ENCODE results near the gene PLAC9. TPM values are rescaled to one million over a fixed set of nuclear protein-coding genes. Genes with fewer than 3 reads are reported as not detected.
A peak's percentile ranks its signal among the peaks of the same experiment; 100 is the strongest.

Gene PLAC9
- total and polyA plus RNA-seq, 7 experiments from 2014 or later = not detected

- H3K36me3 Mint-ChIP-seq = peaks cover 6 to 15% (median 10%) of the 10 kb centered on the region in 5 donors
Measured at GRCh38 chr10:80170641-80171040, 38.1 kb downstream of the PLAC9 start.

DNA sequence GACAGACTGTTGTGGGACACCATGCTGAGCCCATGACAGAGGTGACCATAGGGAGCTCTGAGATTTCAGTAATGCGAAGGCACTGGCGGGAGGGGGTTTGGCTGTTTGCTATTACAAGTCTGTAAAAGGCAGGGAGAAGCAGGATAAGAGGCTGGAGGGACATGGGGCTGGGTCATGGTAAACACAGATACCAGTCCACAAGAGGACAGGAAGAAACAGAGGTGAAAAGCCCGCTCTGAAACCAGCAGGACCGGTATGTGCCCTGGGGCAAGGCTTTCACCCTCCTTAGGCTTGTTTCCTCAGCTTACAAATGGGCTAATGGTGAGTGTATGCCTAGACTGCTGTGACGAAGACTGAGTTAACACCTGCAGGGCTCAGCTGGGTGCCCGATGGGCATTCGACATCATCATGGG, 38.7 kb downstream of the PLAC9 start:
- no peak for ATAC-seq
- H3K4me1 Mint-ChIP-seq = peaks cover 17 to 42% (median 19%) of the 10 kb centered on the region in 7 donors
- peaks cover under 1 to 9% (median 6%) of the 10 kb centered on the region in 5 donors for H3K36me3 Mint-ChIP-seq
- H3K4me3 Mint-ChIP-seq = no peak overlapping the region
- H3K4me1 ChIP-seq (ENCODE audit: control insufficient read depth in 2 of 2, insufficient read depth in 2 of 2, low read length in 2 of 2) = peaks cover 0 to 10% of the 10 kb centered on the region in 2 donors
- no peak for DNase-seq
- H3K27me3 ChIP-seq (ENCODE audit: control insufficient read depth in 2 of 2, insufficient read depth in 2 of 2, low read length in 2 of 2) = no peaks in the 10 kb centered on the region
- H3K36me3 ChIP-seq (ENCODE audit: control insufficient read depth in 2 of 3, insufficient read depth in 3 of 3, low read length in 3 of 3) = peaks cover 4 to 81% (median 8%) of the 10 kb centered on the region in 3 experiments
- no peaks in the 10 kb centered on the region for H3K27me3 Mint-ChIP-seq
- intact Hi-C loops (cut with micrococcal nuclease) = no loop called here
- H3K27ac ChIP-seq (ENCODE audit: low read depth, low read length) = peak overlapping the region; percentile 44
- H3K4me3 ChIP-seq (ENCODE audit: low read length) = no peak overlapping the region
- POLR2A ChIA-PET = interaction anchor here (0.8 to 0.9 kb wide), 2 partner anchors 32 to 34 kb away, joined by 3 read pairs; partner anchors contain the start of gene ANXA11
- no peaks in the 10 kb centered on the region for H3K9me3 ChIP-seq (ENCODE audit: control insufficient read depth in 2 of 3, low read length in 3 of 3)
- CTCF ChIA-PET = no interaction called here
- H3K9me3 Mint-ChIP-seq = no peaks in the 10 kb centered on the region
- peak overlapping the region in 8 of 9 donors; percentile 37 to 87 (median 68) for H3K27ac Mint-ChIP-seq

More at GRCh38 chr10:80170641-80171040, 38.1 kb downstream of the PLAC9 start:
- Histone ChIP-seq H3K4me3 (ENCODE audit: low read length) (no peak overlapping the region), H3K4me1 (ENCODE audit: control insufficient read depth in 2 of 2, insufficient read depth in 2 of 2, low read length in 2 of 2) (peaks cover 0 to 10% of the 10 kb centered on the region in 2 donors), H3K9me3 (ENCODE audit: control insufficient read depth in 2 of 3, low read length in 3 of 3) (no peaks in the 10 kb centered on the region), H3K27me3 (ENCODE audit: control insufficient read depth in 2 of 2, insufficient read depth in 2 of 2, low read length in 2 of 2) (no peaks in the 10 kb centered on the region), H3K27ac (ENCODE audit: low read depth, low read length) (peak overlapping the region; percentile 44), H3K36me3 (ENCODE audit: control insufficient read depth in 2 of 3, insufficient read depth in 3 of 3, low read length in 3 of 3) (peaks cover 8 to 87% (median 9%) of the 10 kb centered on the region in 3 experiments)
- intact Hi-C loops (cut with micrococcal nuclease) = no loop called here
- H3K4me3 Mint-ChIP-seq = no peak overlapping the region
- H3K27me3 Mint-ChIP-seq = no peaks in the 10 kb centered on the region
- peaks cover 13 to 38% (median 19%) of the 10 kb centered on the region in 7 donors for H3K4me1 Mint-ChIP-seq
- POLR2A ChIA-PET = interaction anchor here (0.9 kb wide), 1 partner anchor 35 kb away, joined by 3 read pairs; the partner anchor contains the start of gene ANXA11
- H3K9me3 Mint-ChIP-seq = no peaks in the 10 kb centered on the region
- no peak for DNase-seq
- ATAC-seq = no peak
- peak overlapping the region in 6 of 9 donors; percentile 37 to 83 (median 73) for H3K27ac Mint-ChIP-seq
- CTCF ChIA-PET = no interaction called here

DNA sequence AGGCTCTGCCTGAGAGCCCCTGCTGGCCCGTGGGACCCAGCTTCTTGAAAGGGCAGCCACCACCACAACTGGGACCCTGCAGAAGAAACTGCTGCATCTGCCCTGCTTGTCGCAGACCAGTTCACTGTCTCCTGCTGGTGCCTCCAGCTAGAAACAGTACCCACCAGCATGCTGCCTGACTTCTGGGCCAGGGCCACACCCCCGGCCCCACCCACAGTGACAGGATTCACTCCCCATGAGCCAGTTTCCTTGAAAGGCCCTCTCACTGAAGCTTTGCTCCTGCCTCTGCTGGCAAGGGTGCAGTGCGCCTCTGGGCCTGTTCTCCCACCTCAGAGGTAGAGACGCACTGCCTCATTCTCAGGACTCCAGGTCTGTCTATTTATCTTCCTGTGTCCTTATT, 40.4 kb downstream of the PLAC9 start:
- Histone ChIP-seq H3K36me3 (ENCODE audit: control insufficient read depth in 2 of 3, insufficient read depth in 3 of 3, low read length in 3 of 3) (peaks cover 4 to 65% (median 8%) of the 10 kb centered on the region in 3 experiments), H3K27me3 (ENCODE audit: control insufficient read depth in 2 of 2, insufficient read depth in 2 of 2, low read length in 2 of 2) (no peaks in the 10 kb centered on the region), H3K9me3 (ENCODE audit: control insufficient read depth in 2 of 3, low read length in 3 of 3) (no peaks in the 10 kb centered on the region), H3K4me3 (ENCODE audit: low read length) (no peak overlapping the region), H3K27ac (ENCODE audit: low read depth, low read length) (peak overlapping the region; percentile 20), H3K4me1 (ENCODE audit: control insufficient read depth in 2 of 2, insufficient read depth in 2 of 2, low read length in 2 of 2) (peaks cover 0 to 14% of the 10 kb centered on the region in 2 donors)
- H3K4me3 Mint-ChIP-seq = no peak overlapping the region
- POLR2A ChIA-PET = no interaction called here
- DNase-seq = no peak
- H3K9me3 Mint-ChIP-seq = no peaks in the 10 kb centered on the region
- CTCF ChIA-PET = no interaction called here
- intact Hi-C loops (cut with micrococcal nuclease) = no loop called here
- H3K4me1 Mint-ChIP-seq = peaks cover 19 to 59% (median 33%) of the 10 kb centered on the region in 7 donors
- no peak for ATAC-seq
- H3K27ac Mint-ChIP-seq = peak overlapping the region in 8 of 9 donors; percentile 54 to 91 (median 60)
- H3K36me3 Mint-ChIP-seq = peaks cover 0 to 7% (median 4%) of the 10 kb centered on the region in 5 donors
- H3K27me3 Mint-ChIP-seq = no peaks in the 10 kb centered on the region

- ATAC-seq (no peak), DNase-seq (no peak)
- Histone ChIP-seq H3K27me3 (ENCODE audit: control insufficient read depth in 2 of 2, insufficient read depth in 2 of 2, low read length in 2 of 2) (no peaks in the 10 kb centered on the region), H3K4me1 (ENCODE audit: control insufficient read depth in 2 of 2, insufficient read depth in 2 of 2, low read length in 2 of 2) (peaks cover 0 to 14% of the 10 kb centered on the region in 2 donors), H3K27ac (ENCODE audit: low read depth, low read length) (peak overlapping the region; percentile 20), H3K36me3 (ENCODE audit: control insufficient read depth in 2 of 3, insufficient read depth in 3 of 3, low read length in 3 of 3) (peaks cover 4 to 59% (median 8%) of the 10 kb centered on the region in 3 experiments), H3K9me3 (ENCODE audit: control insufficient read depth in 2 of 3, low read length in 3 of 3) (no peaks in the 10 kb centered on the region), H3K4me3 (ENCODE audit: low read length) (no peak overlapping the region)
- peaks cover 0 to 9% (median 4%) of the 10 kb centered on the region in 5 donors for H3K36me3 Mint-ChIP-seq
- peaks cover 24 to 64% (median 38%) of the 10 kb centered on the region in 7 donors for H3K4me1 Mint-ChIP-seq
- ChIA-PET POLR2A (interaction anchor here (0.8 kb wide), 1 partner anchor 24 kb away, joined by 4 read pairs; no protein-coding TSS in a partner anchor), CTCF (no interaction called here)
- peak overlapping the region in 7 of 9 donors; percentile 54 to 91 (median 62) for H3K27ac Mint-ChIP-seq
- no peaks in the 10 kb centered on the region for H3K27me3 Mint-ChIP-seq
- intact Hi-C loops (cut with micrococcal nuclease) = no loop called here
- no peak overlapping the region for H3K4me3 Mint-ChIP-seq
- H3K9me3 Mint-ChIP-seq = no peaks in the 10 kb centered on the region
Measured at GRCh38 chr10:80173466-80173865, 40.9 kb downstream of the PLAC9 start.

DNA sequence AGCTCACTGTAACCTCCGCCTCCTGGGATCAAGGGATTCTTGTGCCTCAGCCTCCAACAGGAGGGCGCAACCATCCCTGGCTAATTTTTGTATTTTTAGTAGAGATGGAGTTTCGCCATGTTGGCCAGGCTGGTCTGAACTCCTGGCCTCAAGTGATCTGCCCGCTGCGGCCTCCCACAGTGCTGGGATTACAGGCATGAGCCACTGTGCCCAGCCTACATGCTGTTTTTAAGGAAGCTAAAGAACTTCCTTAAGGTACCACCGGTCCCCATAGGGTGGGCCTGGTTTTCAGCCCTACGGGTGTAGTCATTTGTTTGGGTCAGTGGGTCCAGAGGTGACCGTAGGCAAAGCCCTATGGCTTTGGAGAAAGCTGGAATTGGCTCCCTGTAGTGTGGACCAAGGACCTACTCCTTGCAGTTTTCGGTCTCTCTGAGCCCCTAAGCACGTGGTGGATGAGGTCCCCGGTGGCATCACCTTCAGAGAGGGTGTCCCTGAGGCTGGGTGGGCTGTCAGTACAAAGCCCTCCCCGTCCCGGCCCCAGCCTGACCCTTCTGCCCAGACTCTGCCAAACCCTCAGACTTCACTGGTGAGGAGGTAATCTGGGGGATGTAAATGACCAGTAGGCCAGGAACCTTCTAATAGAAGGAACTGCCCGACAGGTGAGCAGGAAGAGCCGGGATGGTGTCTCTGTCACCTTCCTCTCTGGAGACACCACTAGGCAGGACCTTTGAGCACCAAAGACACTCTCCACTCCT, 42.3 kb downstream of the PLAC9 start:
- peaks cover 4 to 50% (median 14%) of the 10 kb centered on the region in 3 experiments for H3K36me3 ChIP-seq (ENCODE audit: control insufficient read depth in 2 of 3, insufficient read depth in 3 of 3, low read length in 3 of 3)
- ATAC-seq = no peak
- intact Hi-C loops (cut with micrococcal nuclease) = no loop called here

GRCh38 chr10:80176526-80176925, 44.0 kb downstream of the PLAC9 start:
- Histone ChIP-seq H3K4me3 (ENCODE audit: low read length) (no peak overlapping the region), H3K36me3 (ENCODE audit: control insufficient read depth in 2 of 3, insufficient read depth in 3 of 3, low read length in 3 of 3) (peaks cover 0 to 38% (median 6%) of the 10 kb centered on the region in 3 experiments), H3K4me1 (ENCODE audit: control insufficient read depth in 2 of 2, insufficient read depth in 2 of 2, low read length in 2 of 2) (peaks cover 0 to 14% of the 10 kb centered on the region in 2 donors), H3K27me3 (ENCODE audit: control insufficient read depth in 2 of 2, insufficient read depth in 2 of 2, low read length in 2 of 2) (no peaks in the 10 kb centered on the region), H3K27ac (ENCODE audit: low read depth, low read length) (no peak overlapping the region), H3K9me3 (ENCODE audit: control insufficient read depth in 2 of 3, low read length in 3 of 3) (no peaks in the 10 kb centered on the region)
- Mint-ChIP-seq H3K27me3 (no peaks in the 10 kb centered on the region), H3K36me3 (peaks cover 0 to 6% (median 4%) of the 10 kb centered on the region in 5 donors), H3K4me3 (peak overlapping the region in 1 of 10 donors; percentile 21), H3K4me1 (peaks cover 32 to 77% (median 59%) of the 10 kb centered on the region in 7 donors), H3K9me3 (no peaks in the 10 kb centered on the region), H3K27ac (peak overlapping the region in 5 of 9 donors; percentile 53 to 83 (median 79))
- intact Hi-C loops (cut with micrococcal nuclease) = loop anchor here in 1 of 2 donors (1.0 kb wide), 1 partner anchor 11 kb away; no protein-coding TSS in a partner anchor
- DNase-seq (no peak), ATAC-seq (no peak)
- POLR2A ChIA-PET = interaction anchor here (0.7 to 3.9 kb wide), 5 partner anchors 11 to 33 kb away, joined by 3 to 15 read pairs (median 3); partner anchors contain the start of gene ANXA11
- CTCF ChIA-PET = interaction anchor here (0.6 to 1.6 kb wide), 2 partner anchors 11 to 33 kb away, joined by 3 to 8 read pairs; no protein-coding TSS in a partner anchor

More for the DNA sequence above, 42.3 kb downstream of the PLAC9 start:
- peaks cover 0 to 4% (median 4%) of the 10 kb centered on the region in 5 donors for H3K36me3 Mint-ChIP-seq
- DNase-seq = no peak
- no peaks in the 10 kb centered on the region for H3K27me3 Mint-ChIP-seq
- ChIA-PET CTCF (interaction anchor here (1.6 kb wide), 1 partner anchor 31 kb away, joined by 8 read pairs; no protein-coding TSS in a partner anchor), POLR2A (interaction anchor here (1.1 to 3.9 kb wide), 2 partner anchors 9 to 13 kb away, joined by 4 to 15 read pairs; no protein-coding TSS in a partner anchor)
- Histone ChIP-seq H3K27ac (ENCODE audit: low read depth, low read length) (no peak overlapping the region), H3K9me3 (ENCODE audit: control insufficient read depth in 2 of 3, low read length in 3 of 3) (no peaks in the 10 kb centered on the region), H3K27me3 (ENCODE audit: control insufficient read depth in 2 of 2, insufficient read depth in 2 of 2, low read length in 2 of 2) (no peaks in the 10 kb centered on the region), H3K4me3 (ENCODE audit: low read length) (no peak overlapping the region), H3K4me1 (ENCODE audit: control insufficient read depth in 2 of 2, insufficient read depth in 2 of 2, low read length in 2 of 2) (peaks cover 0 to 14% of the 10 kb centered on the region in 2 donors)
- H3K4me1 Mint-ChIP-seq = peaks cover 27 to 71% (median 50%) of the 10 kb centered on the region in 7 donors
- no peak overlapping the region for H3K4me3 Mint-ChIP-seq
- H3K9me3 Mint-ChIP-seq = no peaks in the 10 kb centered on the region
- H3K27ac Mint-ChIP-seq = peak overlapping the region in 2 of 9 donors; percentile 69 to 72
